ENCODE measurements around the gene PMEL.

PMEL gene

GRCh38 chr12:55908726-55909512 lies 56.9 kb downstream of the PMEL start:
- Histone ChIP-seq H3K27ac (ENCODE audit: low read depth, low read length) (no peak overlapping the region), H3K4me3 (ENCODE audit: low read depth, low read length) (no peak overlapping the region), H3K36me3 (ENCODE audit: control insufficient read depth in 1 of 2, insufficient read depth in 2 of 2, low read length in 2 of 2) (peaks cover 2 to 16% of the 10 kb centered on the region in 2 experiments), H3K79me2 (ENCODE audit: control insufficient read depth, insufficient read depth, low read length, poor library complexity) (peaks cover 2% of the 10 kb centered on the region), H2BK12ac (ENCODE audit: low read length) (no peak overlapping the region), H3K14ac (ENCODE audit: low read length) (no peak overlapping the region), H3K79me1 (ENCODE audit: low read length) (no peaks in the 10 kb centered on the region), H2BK120ac (ENCODE audit: insufficient read depth, low read length, poor library complexity) (no peak overlapping the region), H3K4me1 (ENCODE audit: control insufficient read depth in 1 of 2, insufficient read depth in 2 of 2, low read length in 2 of 2) (no peaks in the 10 kb centered on the region), H4K8ac (ENCODE audit: low read depth, low read length) (no peak overlapping the region), H4K91ac (ENCODE audit: low read depth, low read length) (no peak overlapping the region), H3K27me3 (ENCODE audit: insufficient read depth, low read length) (no peaks in the 10 kb centered on the region), H3K4ac (ENCODE audit: low read depth, low read length) (no peak overlapping the region), H2AFZ (ENCODE audit: insufficient read depth, low read length, poor library complexity) (no peak overlapping the region), H3K4me2 (ENCODE audit: low read length) (no peak overlapping the region), H3K18ac (ENCODE audit: low read length) (no peak overlapping the region), H3K9me3 (ENCODE audit: insufficient read depth, low read depth, low read length) (no peaks in the 10 kb centered on the region), H3K9ac (ENCODE audit: low read length) (no peak overlapping the region), H4K12ac (ENCODE audit: low read depth, low read length) (no peak overlapping the region), H2BK5ac (ENCODE audit: low read depth, low read length, poor library complexity) (no peak overlapping the region), H2AK5ac (ENCODE audit: low read length) (no peak overlapping the region), H3K23ac (ENCODE audit: low read length) (no peak overlapping the region)
- WGBS (ENCODE audit: extremely low coverage, insufficient coverage, insufficient read length): no CpG with 5 or more reads among the region's 8 CpGs
- DNase-seq: no peak

GRCh38 chr12:55906056-55906455 lies 59.8 kb downstream of the PMEL start:
- no peak overlapping the region for H4K12ac ChIP-seq (ENCODE audit: low read depth, low read length)
- no peak overlapping the region for H3K4me3 ChIP-seq (ENCODE audit: low read depth, low read length)
- no peak overlapping the region for H3K4ac ChIP-seq (ENCODE audit: low read depth, low read length)
- no peak overlapping the region for H2AFZ ChIP-seq (ENCODE audit: insufficient read depth, low read length, poor library complexity)
- H3K23ac ChIP-seq (ENCODE audit: low read length): no peak overlapping the region
- WGBS (ENCODE audit: extremely low coverage, insufficient coverage, insufficient read length): no CpG with 5 or more reads among the region's 1 CpG
- H3K36me3 ChIP-seq (ENCODE audit: control insufficient read depth in 1 of 2, insufficient read depth in 2 of 2, low read length in 2 of 2): peaks cover 19 to 29% of the 10 kb centered on the region in 2 experiments
- no peak overlapping the region for H4K8ac ChIP-seq (ENCODE audit: low read depth, low read length)
- no peak overlapping the region for H4K91ac ChIP-seq (ENCODE audit: low read depth, low read length)
- H2BK120ac ChIP-seq (ENCODE audit: insufficient read depth, low read length, poor library complexity): no peak overlapping the region
- no peaks in the 10 kb centered on the region for H3K27me3 ChIP-seq (ENCODE audit: insufficient read depth, low read length)
- H2BK5ac ChIP-seq (ENCODE audit: low read depth, low read length, poor library complexity): no peak overlapping the region
- H3K18ac ChIP-seq (ENCODE audit: low read length): no peak overlapping the region
- H3K79me1 ChIP-seq (ENCODE audit: low read length): no peaks in the 10 kb centered on the region
- no peak overlapping the region for H2BK12ac ChIP-seq (ENCODE audit: low read length)
- H3K14ac ChIP-seq (ENCODE audit: low read length): no peak overlapping the region
- H3K79me2 ChIP-seq (ENCODE audit: control insufficient read depth, insufficient read depth, low read length, poor library complexity): no peaks in the 10 kb centered on the region
- H3K4me1 ChIP-seq (ENCODE audit: control insufficient read depth in 1 of 2, insufficient read depth in 2 of 2, low read length in 2 of 2): no peaks in the 10 kb centered on the region
- H3K27ac ChIP-seq (ENCODE audit: low read depth, low read length): no peak overlapping the region
- no peaks in the 10 kb centered on the region for H3K9me3 ChIP-seq (ENCODE audit: insufficient read depth, low read depth, low read length)
- no peak for DNase-seq
- no peak overlapping the region for H3K4me2 ChIP-seq (ENCODE audit: low read length)
- no peak overlapping the region for H2AK5ac ChIP-seq (ENCODE audit: low read length)
- H3K9ac ChIP-seq (ENCODE audit: low read length): no peak overlapping the region

Data from trophoblast cell (in vitro differentiated cells and primary cell).